Neural cell (in vitro differentiated cells): ENCODE results near the gene STK32B.
"Not testable (repeated sequence)": the region's sequence is repeated elsewhere in the genome, so short reads cannot be mapped to it uniquely, and the experiment has no call there.

Experiments
- TAF1 ChIP-seq: IDR thresholded peaks from 2 replicates; pipeline ENCODE4 v1.6.1; 2012; ENCODE audit warnings: low read depth
- TF ChIP-seq, protein P1 (sequence below): fragments of 450-650 bp; IDR thresholded peaks from 2 replicates; pipeline ENCODE4 v1.5.1; 2014; ENCODE audit warnings: antibody characterized with exemption, mild to moderate bottlenecking, moderate library complexity; ENCODE audit not compliant: poor library complexity, severe bottlenecking
- TF ChIP-seq, protein P2 (sequence below): IDR thresholded peaks from 2 replicates; pipeline ENCODE4 v1.6.1; 2012; ENCODE audit warnings: borderline replicate concordance

DNA sequence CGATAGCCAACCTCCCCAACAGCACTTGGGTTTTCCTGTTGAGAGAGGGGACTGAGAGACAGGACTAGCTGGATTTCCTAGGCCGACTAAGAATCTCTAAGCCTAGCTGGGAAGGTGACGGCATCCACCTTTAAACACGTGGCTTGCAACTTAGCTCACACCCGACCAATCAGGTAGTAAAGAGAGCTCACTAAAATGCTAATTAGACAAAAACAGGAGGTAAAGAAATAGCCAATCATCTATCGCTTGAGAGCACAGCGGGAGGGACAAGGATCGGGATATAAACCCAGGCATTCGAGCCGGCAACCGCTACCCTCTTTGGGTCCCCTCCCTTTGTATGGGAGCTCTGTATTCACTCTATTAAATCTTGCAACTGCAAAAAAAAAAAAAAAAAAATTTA, 44.3 kb upstream of the STK32B start:
- TF ChIP-seq TAF1, result not testable (repeated sequence)
- TF ChIP-seq, protein P1, sequence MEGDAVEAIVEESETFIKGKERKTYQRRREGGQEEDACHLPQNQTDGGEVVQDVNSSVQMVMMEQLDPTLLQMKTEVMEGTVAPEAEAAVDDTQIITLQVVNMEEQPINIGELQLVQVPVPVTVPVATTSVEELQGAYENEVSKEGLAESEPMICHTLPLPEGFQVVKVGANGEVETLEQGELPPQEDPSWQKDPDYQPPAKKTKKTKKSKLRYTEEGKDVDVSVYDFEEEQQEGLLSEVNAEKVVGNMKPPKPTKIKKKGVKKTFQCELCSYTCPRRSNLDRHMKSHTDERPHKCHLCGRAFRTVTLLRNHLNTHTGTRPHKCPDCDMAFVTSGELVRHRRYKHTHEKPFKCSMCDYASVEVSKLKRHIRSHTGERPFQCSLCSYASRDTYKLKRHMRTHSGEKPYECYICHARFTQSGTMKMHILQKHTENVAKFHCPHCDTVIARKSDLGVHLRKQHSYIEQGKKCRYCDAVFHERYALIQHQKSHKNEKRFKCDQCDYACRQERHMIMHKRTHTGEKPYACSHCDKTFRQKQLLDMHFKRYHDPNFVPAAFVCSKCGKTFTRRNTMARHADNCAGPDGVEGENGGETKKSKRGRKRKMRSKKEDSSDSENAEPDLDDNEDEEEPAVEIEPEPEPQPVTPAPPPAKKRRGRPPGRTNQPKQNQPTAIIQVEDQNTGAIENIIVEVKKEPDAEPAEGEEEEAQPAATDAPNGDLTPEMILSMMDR, result not testable (repeated sequence)
- TF ChIP-seq, protein P2, sequence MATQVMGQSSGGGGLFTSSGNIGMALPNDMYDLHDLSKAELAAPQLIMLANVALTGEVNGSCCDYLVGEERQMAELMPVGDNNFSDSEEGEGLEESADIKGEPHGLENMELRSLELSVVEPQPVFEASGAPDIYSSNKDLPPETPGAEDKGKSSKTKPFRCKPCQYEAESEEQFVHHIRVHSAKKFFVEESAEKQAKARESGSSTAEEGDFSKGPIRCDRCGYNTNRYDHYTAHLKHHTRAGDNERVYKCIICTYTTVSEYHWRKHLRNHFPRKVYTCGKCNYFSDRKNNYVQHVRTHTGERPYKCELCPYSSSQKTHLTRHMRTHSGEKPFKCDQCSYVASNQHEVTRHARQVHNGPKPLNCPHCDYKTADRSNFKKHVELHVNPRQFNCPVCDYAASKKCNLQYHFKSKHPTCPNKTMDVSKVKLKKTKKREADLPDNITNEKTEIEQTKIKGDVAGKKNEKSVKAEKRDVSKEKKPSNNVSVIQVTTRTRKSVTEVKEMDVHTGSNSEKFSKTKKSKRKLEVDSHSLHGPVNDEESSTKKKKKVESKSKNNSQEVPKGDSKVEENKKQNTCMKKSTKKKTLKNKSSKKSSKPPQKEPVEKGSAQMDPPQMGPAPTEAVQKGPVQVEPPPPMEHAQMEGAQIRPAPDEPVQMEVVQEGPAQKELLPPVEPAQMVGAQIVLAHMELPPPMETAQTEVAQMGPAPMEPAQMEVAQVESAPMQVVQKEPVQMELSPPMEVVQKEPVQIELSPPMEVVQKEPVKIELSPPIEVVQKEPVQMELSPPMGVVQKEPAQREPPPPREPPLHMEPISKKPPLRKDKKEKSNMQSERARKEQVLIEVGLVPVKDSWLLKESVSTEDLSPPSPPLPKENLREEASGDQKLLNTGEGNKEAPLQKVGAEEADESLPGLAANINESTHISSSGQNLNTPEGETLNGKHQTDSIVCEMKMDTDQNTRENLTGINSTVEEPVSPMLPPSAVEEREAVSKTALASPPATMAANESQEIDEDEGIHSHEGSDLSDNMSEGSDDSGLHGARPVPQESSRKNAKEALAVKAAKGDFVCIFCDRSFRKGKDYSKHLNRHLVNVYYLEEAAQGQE, result not testable (repeated sequence)
